GM12892 (cell line): ENCODE data around the gene LSG1.
"Not testable (repeated sequence)": the region's sequence is repeated elsewhere in the genome, so short reads cannot be mapped to it uniquely, and the experiment has no call there.

ENCODE experiments used
- POLR2A ChIP-seq: IDR thresholded peaks from 2 replicates; pipeline ENCODE4 v1.6.1; 2011; ENCODE audit warnings: low read depth, low read length, control low read depth
- POLR2AphosphoS5 ChIP-seq: IDR thresholded peaks from 2 replicates; pipeline ENCODE4 v1.6.1; 2011; ENCODE audit warnings: low read depth, low read length, control low read depth
- TAF1 ChIP-seq: IDR thresholded peaks from 2 replicates; pipeline ENCODE4 v1.6.1; 2011; ENCODE audit warnings: low read depth, mild to moderate bottlenecking, control low read depth, low read length, borderline replicate concordance

GRCh38 chr3:194630681-194631080 lies 41.3 kb downstream of the LSG1 start:
- TF ChIP-seq POLR2AphosphoS5, TAF1, POLR2A: not testable (repeated sequence)
